GM18526 (cell line): ENCODE results near the gene ALDOA.
A peak's percentile ranks its signal among the peaks of the same experiment; 100 is the strongest.

Source experiments
- POLR2A ChIP-seq: IDR thresholded peaks from 3 replicates; pipeline ENCODE4 v1.6.1; 2011; ENCODE audit not compliant: insufficient read length; ENCODE audit errors: extremely low read depth

Gene ALDOA

GRCh38 chr16:30063278-30063892, 2.2 kb upstream of the ALDOA start:
- no peak for TF ChIP-seq POLR2A

DNA sequence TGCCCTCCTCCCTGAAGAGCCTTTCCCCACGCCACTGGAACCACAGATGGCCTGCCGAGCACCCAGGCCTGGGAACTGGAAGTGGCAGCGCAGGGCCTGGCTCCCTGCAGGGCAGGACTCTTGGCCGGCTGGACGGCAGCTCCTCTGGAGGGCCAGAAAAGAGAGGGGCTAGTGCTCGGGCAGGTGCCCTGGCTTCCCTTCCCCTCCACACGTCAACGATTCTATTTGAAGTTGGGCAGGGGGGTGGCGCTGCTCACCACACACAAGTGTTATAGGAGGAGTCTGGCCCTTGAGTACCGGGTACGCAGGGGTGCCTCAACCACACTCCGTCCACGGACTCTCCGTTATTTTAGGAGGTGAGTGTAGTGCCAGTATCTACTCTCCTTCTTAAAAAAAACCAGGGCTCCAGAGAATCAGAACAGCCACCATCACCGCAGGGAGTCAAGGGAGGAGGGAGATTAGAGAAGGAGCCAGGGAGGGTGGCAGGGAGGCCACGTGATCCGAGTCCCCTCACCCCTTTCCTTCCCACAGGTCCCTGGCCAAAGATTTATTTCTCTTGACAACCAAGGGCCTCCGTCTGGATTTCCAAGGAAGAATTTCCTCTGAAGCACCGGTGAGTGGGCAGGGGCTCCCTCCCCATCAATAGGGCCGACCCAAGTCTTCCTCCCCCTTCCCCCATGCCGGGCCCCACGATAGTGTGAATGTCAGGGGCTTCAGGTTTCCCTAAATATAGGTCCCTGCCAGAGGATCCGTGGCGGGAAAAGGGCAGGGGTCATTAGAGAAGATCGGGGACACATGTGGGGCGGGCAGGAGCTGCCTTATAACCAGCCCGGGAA, 1.4 kb upstream of the ALDOA start:
- TF ChIP-seq POLR2A: peak; percentile 64

DNA sequence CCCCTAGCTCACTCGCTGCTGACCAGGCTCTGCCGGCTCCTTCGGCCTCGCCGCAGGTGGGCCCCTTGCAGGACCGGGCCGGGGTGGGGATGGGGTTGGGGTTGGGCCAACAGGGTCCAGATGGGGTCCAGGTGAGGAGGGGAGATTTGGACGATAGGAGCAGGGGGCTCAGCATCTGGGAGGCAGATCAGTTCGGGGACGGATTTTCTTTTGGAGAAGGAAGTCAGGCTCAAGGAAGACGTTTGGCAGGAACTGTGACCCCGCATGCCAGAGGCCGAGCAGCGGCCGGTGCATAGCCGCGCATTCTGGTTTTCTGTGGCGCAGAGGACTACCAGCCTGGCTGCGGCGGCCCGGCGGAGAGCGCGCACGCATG, 845 bp upstream of the ALDOA start:
- TF ChIP-seq POLR2A: no peak

DNA sequence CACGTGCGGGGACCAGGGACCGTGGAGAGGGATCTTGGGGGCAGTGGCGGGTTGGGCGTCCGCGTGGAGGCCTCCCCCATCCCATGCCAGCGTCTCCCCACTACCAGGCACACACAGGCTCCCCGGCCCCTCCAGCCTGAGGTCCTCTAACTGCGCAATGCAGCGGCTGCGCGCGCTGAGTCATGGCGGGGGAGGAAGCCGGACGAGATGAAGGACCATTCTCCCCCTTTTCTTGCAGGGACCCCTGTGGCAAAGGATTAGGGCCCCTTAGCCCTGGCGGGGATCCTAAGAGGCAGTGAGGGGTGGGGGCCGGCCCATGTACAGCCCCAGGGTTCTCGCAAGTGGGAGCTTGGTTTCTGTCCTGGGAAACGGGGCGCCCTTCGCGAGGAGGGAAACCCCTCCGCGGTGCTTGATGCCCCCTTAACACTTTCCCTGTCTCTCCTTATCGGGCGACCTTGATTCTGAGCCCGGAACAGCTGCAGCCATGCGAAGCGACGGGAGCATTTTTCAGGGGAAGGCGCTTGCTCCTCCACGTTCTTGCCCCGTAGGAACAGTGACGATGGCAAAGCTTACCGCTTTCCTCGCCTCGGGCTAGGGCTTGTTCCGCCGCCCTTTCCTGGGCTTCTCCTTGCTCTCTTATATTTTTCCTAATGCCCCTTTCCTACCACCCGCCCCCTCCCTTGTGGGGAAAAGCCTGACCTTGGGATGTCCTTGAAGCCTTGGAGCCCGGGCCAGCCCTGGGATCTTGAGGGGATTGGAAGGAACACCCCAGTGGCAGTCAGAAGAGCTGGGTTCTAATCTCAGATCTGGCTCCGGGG, 592 bp downstream of the ALDOA start:
- no peak for TF ChIP-seq POLR2A

DNA sequence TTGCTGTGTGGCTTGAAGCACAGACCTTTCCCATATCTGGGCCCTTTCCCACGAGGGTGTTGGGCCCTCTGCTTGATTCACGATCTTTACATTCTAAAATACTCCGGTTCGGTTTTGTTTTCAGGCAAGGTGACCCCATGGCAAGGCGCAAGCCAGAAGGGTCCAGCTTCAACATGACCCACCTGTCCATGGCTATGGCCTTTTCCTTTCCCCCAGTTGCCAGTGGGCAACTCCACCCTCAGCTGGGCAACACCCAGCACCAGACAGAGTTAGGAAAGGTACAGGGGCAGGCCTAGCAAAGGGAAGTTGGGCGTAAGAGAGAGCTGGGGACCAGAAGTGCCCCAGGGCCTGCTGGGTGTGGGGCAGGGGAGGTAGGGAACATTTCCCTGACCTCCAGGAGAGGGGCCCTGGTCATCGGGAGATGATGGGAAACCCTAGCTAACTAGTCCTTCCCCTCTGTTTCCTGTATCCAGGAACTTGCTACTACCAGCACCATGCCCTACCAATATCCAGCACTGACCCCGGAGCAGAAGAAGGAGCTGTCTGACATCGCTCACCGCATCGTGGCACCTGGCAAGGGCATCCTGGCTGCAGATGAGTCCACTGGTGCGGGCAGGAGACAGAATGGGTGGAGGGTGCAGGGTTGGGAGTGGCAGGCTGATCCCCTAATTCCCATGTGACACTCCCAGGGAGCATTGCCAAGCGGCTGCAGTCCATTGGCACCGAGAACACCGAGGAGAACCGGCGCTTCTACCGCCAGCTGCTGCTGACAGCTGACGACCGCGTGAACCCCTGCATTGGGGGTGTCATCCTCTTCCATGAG, 1.4 kb downstream of the ALDOA start:
- TF ChIP-seq POLR2A: no peak

DNA sequence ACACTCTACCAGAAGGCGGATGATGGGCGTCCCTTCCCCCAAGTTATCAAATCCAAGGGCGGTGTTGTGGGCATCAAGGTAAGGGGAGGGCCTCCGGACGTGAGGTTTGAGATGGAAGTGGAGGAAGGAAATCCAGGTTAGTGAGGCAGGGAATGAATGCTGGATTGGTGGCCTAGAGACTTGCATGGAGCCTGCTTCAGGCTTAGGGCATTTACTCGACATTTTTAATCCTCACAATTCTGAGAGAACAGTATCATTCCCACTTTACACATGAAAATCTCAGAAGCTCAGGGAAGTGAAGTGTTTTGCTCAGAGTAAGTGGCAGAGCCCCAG, 2.0 kb downstream of the ALDOA start:
- TF ChIP-seq POLR2A: no peak

GRCh38 chr16:30068333-30068732, 2.8 kb downstream of the ALDOA start:
- no peak for TF ChIP-seq POLR2A

GRCh38 chr16:30068750-30069610, 3.4 kb downstream of the ALDOA start:
- no peak for TF ChIP-seq POLR2A

DNA sequence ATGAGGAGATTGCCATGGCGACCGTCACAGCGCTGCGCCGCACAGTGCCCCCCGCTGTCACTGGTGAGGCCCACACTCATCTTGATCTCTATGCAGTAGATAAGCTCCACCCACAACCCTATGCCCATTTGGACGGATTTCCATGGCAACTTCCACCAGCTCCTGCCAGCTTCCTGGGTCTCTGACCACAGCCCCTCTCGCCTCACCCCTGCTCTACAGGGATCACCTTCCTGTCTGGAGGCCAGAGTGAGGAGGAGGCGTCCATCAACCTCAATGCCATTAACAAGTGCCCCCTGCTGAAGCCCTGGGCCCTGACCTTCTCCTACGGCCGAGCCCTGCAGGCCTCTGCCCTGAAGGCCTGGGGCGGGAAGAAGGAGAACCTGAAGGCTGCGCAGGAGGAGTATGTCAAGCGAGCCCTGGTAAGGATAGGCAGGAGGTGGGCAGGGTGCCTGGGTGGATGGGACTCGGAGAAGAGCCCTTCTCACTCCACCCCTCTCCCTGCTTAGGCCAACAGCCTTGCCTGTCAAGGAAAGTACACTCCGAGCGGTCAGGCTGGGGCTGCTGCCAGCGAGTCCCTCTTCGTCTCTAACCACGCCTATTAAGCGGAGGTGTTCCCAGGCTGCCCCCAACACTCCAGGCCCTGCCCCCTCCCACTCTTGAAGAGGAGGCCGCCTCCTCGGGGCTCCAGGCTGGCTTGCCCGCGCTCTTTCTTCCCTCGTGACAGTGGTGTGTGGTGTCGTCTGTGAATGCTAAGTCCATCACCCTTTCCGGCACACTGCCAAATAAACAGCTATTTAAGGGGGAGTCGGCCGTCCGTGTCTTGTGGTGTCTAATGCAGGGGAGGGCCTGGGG, 4.3 kb downstream of the ALDOA start:
- TF ChIP-seq POLR2A: no peak

DNA sequence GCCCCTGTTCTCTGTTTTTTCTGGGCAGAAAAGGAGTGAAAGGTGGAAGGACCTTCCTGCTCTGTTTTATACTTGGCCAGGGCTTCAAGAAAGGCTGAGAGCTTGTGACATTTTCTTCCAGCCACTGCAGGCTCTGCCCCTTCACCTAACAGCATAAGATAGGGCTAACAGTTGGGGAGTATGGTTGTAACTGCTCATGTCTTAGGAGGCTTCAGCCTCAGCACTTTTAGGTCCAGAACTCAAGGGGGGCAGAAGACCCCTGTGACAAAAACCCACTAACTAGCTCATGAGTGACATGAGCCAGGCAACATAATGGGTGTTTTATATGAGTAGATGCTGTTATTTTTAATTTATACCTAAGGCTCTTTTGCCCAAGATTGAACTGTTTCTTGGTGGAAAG, 4.9 kb downstream of the ALDOA start:
- no peak for TF ChIP-seq POLR2A

- TF ChIP-seq POLR2A: peak; percentile 95
These were observed 10.1 kb downstream of the ALDOA start, which contains the start of gene PPP4C for GRCh38 chr16:30075503-30076275. TSS of gene PPP4C (plus strand) at chr16:30075994. CDS start at chr16:30076378, 384 bp downstream.

DNA sequence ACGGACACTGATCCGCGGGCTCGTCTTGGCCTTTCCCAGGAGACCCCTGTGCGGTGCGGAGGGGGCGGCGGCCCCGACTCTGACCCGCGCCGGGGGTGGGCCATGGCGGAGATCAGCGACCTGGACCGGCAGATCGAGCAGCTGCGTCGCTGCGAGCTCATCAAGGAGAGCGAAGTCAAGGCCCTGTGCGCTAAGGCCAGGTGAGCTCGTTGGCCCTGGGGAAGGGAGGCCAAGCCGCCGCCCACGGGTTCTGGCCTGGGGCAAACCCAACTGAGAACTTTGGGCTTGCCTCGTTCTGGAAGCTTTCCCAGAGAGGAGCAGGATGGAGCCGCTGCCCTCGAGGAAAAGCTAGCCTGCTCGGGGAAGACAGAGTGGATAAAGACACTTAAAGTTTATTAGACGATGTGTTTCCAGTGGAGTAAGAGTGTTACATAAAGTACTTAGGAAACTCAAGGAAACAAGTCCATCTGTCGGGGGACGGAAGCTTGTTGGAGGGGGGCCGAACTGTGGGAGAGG, 10.8 kb downstream of the ALDOA start:
- TF ChIP-seq POLR2A: no peak
